DMS153 treated with DMSO at 0.1 percent for 48 hours (cell line): ENCODE results near the gene KDM2A.
"Not testable (repeated sequence)": the region's sequence is repeated elsewhere in the genome, so short reads cannot be mapped to it uniquely, and the experiment has no call there.

ENCODE experiments used
- DNase-seq: peaks from one replicate; lab custom pipeline; 2025; ENCODE audit not compliant: unreplicated experiment; lab: John Stamatoyannopoulos, UW

Gene KDM2A

GRCh38 chr11:67233584-67234190 lies 114.6 kb downstream of the KDM2A start:
- no peak for DNase-seq

- DNase-seq: not testable (repeated sequence)
Measured at GRCh38 chr11:67234571-67234970, 115.5 kb downstream of the KDM2A start.

GRCh38 chr11:67237574-67237973 lies 118.5 kb downstream of the KDM2A start:
- DNase-seq: no peak

- no peak for DNase-seq
Measured at GRCh38 chr11:67238894-67239782, 120.1 kb downstream of the KDM2A start.

- DNase-seq: peak; percentile 98
Measured at GRCh38 chr11:67239783-67240575, 120.9 kb downstream of the KDM2A start.

- DNase-seq: peak; percentile 31
Measured at GRCh38 chr11:67240576-67241389, 121.7 kb downstream of the KDM2A start.

- no peak for DNase-seq
Measured at GRCh38 chr11:67242548-67242947, 123.5 kb downstream of the KDM2A start.

- DNase-seq: no peak
Measured at GRCh38 chr11:67243051-67243450, 124.0 kb downstream of the KDM2A start.

GRCh38 chr11:67245046-67245445 lies 126.0 kb downstream of the KDM2A start:
- DNase-seq: no peak

- no peak for DNase-seq
Measured at GRCh38 chr11:67247946-67248550, 129.0 kb downstream of the KDM2A start.

GRCh38 chr11:67248653-67249052 lies 129.6 kb downstream of the KDM2A start:
- DNase-seq: no peak

GRCh38 chr11:67250059-67251043 lies 131.3 kb downstream of the KDM2A start:
- no peak for DNase-seq

GRCh38 chr11:67251841-67252240 lies 132.8 kb downstream of the KDM2A start:
- no peak for DNase-seq

GRCh38 chr11:67252831-67253239 lies 133.8 kb downstream of the KDM2A start:
- no peak for DNase-seq

- no peak for DNase-seq
Measured at GRCh38 chr11:67253872-67254624, 135.0 kb downstream of the KDM2A start.

- DNase-seq: no peak
Measured at GRCh38 chr11:67254798-67255197, 135.7 kb downstream of the KDM2A start.

GRCh38 chr11:67255353-67255752 lies 136.3 kb downstream of the KDM2A start:
- DNase-seq: no peak

GRCh38 chr11:67255864-67256263 lies 136.8 kb downstream of the KDM2A start:
- no peak for DNase-seq
